IPS-11a (cell line): ENCODE measurements around the gene ANO8.
"Not testable (repeated sequence)": the region's sequence is repeated elsewhere in the genome, so short reads cannot be mapped to it uniquely, and the experiment has no call there.

Experiments used
- H3K4me3 ChIP-seq: one replicate; pipeline ENCODE4 v1.5.1; 2013; ENCODE audit warnings: low read depth, low read length, control low read depth

Gene ANO8

GRCh38 chr19:17312189-17313113, 22.2 kb downstream of the ANO8 start:
- no peak overlapping the region for H3K4me3 ChIP-seq

GRCh38 chr19:17311455-17312188, 23.0 kb downstream of the ANO8 start:
- no peak overlapping the region for H3K4me3 ChIP-seq

GRCh38 chr19:17309965-17310461, 24.6 kb downstream of the ANO8 start:
- H3K4me3 ChIP-seq, result peak overlapping the region; percentile 96

GRCh38 chr19:17309198-17309964, 25.3 kb downstream of the ANO8 start, which contains the start of gene DDA1:
Gene DDA1, plus strand, starts transcription at chr19:17309563. Its CDS starts 92 bp downstream, at chr19:17309655.
- peak within 1 kb of the TSS; percentile 96 for H3K4me3 ChIP-seq

GRCh38 chr19:17307876-17308377, 26.7 kb downstream of the ANO8 start:
- no peak overlapping the region for H3K4me3 ChIP-seq

- H3K4me3 ChIP-seq, result peak overlapping the region; percentile 92
These were observed 28.4 kb downstream of the ANO8 start for GRCh38 chr19:17306285-17306714.

- peak within 1 kb of the TSS; percentile 92 for H3K4me3 ChIP-seq
These were observed 29.0 kb downstream of the ANO8 start, which contains the start of gene MRPL34 for GRCh38 chr19:17305517-17306284. Gene MRPL34, plus strand, starts transcription at chr19:17305872. Its CDS starts 21 bp downstream, at chr19:17305893.

- no peak overlapping the region for H3K4me3 ChIP-seq
These were observed 29.5 kb downstream of the ANO8 start for GRCh38 chr19:17305216-17305516.

- H3K4me3 ChIP-seq, result no peak overlapping the region
These were observed 30.1 kb downstream of the ANO8 start for GRCh38 chr19:17304386-17305215.

- no peak overlapping the region for H3K4me3 ChIP-seq
These were observed 30.8 kb downstream of the ANO8 start for GRCh38 chr19:17303940-17304267.

- peak within 1 kb of the TSS; percentile 37 for H3K4me3 ChIP-seq
These were observed 31.3 kb downstream of the ANO8 start, which contains the start of gene ABHD8 for GRCh38 chr19:17303167-17303939. Gene ABHD8, minus strand, starts transcription at chr19:17303425. Its CDS starts 1,809 bp downstream, at chr19:17301616.

- H3K4me3 ChIP-seq, result peak overlapping the region; percentile 37
These were observed 32.1 kb downstream of the ANO8 start for GRCh38 chr19:17302391-17303166.

GRCh38 chr19:17300992-17301619, 33.5 kb downstream of the ANO8 start:
- no peak overlapping the region for H3K4me3 ChIP-seq

- H3K4me3 ChIP-seq, result no peak overlapping the region
These were observed 37.7 kb downstream of the ANO8 start for GRCh38 chr19:17296976-17297375.

- H3K4me3 ChIP-seq, result no peak overlapping the region
These were observed 38.4 kb downstream of the ANO8 start for GRCh38 chr19:17296273-17296672.

GRCh38 chr19:17295551-17295950, 39.1 kb downstream of the ANO8 start:
- not testable (repeated sequence) for H3K4me3 ChIP-seq
